Measurements from ENCODE around the gene CDKL5.

Gene CDKL5

GRCh38 chrX:18425199-18426003, at the start of gene CDKL5:
CDKL5 (plus strand) TSS chrX:18425608; CDS start chrX:18507097, 81,489 bp downstream.
- Histone ChIP-seq H3K4me1 (ENCODE audit: insufficient read depth, low read length, poor library complexity, severe bottlenecking) (peaks cover 5% of the 10 kb centered on the region), H3K9me2 (replicated peaks; ENCODE audit: low read depth, low read length) (no peaks in the 10 kb centered on the region), H3K4me3 (ENCODE audit: low read length, poor library complexity, severe bottlenecking) (peak within 1 kb of the TSS; percentile 81), H3K9ac (ENCODE audit: low read depth, low read length, poor library complexity, severe bottlenecking) (peak within 1 kb of the TSS; percentile 70), H3K9me3 (ENCODE audit: insufficient read depth, low read depth, low read length) (no peaks in the 10 kb centered on the region), H4K20me1 (ENCODE audit: insufficient read depth, low read length, poor library complexity, severe bottlenecking) (no peaks in the 10 kb centered on the region), H3K27me3 (ENCODE audit: insufficient read depth, low read length, poor library complexity, severe bottlenecking) (no peaks in the 10 kb centered on the region), H3K36me3 (ENCODE audit: insufficient read depth, low read length) (no peaks in the 10 kb centered on the region), H3F3A (ENCODE audit: low read depth) (no peaks in the 10 kb centered on the region), H3K4me2 (ENCODE audit: low read depth, low read length, poor library complexity, severe bottlenecking) (peak within 1 kb of the TSS; percentile 77), H2AFZ (ENCODE audit: low read length) (peak within 1 kb of the TSS; percentile 92), H3K79me2 (ENCODE audit: insufficient read depth, low read length) (no peaks in the 10 kb centered on the region)
- TF ChIP-seq EZH2phosphoT487 (IDR thresholded peaks at IDR 0.05; ENCODE audit: borderline replicate concordance) = no peak
- TF ChIP-seq CTCF (conservative IDR thresholded peaks at IDR 0.05; ENCODE audit: low read length) = no peak

GRCh38 chrX:18377796-18378195, 47.6 kb upstream of the CDKL5 start:
- no peaks in the 10 kb centered on the region for H4K20me1 ChIP-seq (ENCODE audit: insufficient read depth, low read length, poor library complexity, severe bottlenecking)
- no peak overlapping the region for H3K4me2 ChIP-seq (ENCODE audit: low read depth, low read length, poor library complexity, severe bottlenecking)

GRCh38 chrX:18389966-18390365, 35.4 kb upstream of the CDKL5 start:
- TF ChIP-seq CTCF (conservative IDR thresholded peaks at IDR 0.05; ENCODE audit: low read length) (peak; percentile 24; the same call in 1 of the 2 replicates), EZH2phosphoT487 (IDR thresholded peaks at IDR 0.05; ENCODE audit: borderline replicate concordance) (no peak)
- H3K4me1 ChIP-seq (ENCODE audit: insufficient read depth, low read length, poor library complexity, severe bottlenecking) = no peaks in the 10 kb centered on the region
- H3K9me2 ChIP-seq (replicated peaks; ENCODE audit: low read depth, low read length) = no peaks in the 10 kb centered on the region
- no peaks in the 10 kb centered on the region for H3K36me3 ChIP-seq (ENCODE audit: insufficient read depth, low read length)
- H3K9ac ChIP-seq (ENCODE audit: low read depth, low read length, poor library complexity, severe bottlenecking) = no peak overlapping the region
- H3K27me3 ChIP-seq (ENCODE audit: insufficient read depth, low read length, poor library complexity, severe bottlenecking) = no peaks in the 10 kb centered on the region
- no peaks in the 10 kb centered on the region for H3K9me3 ChIP-seq (ENCODE audit: insufficient read depth, low read depth, low read length)
- H2AFZ ChIP-seq (ENCODE audit: low read length) = no peak overlapping the region
- no peak overlapping the region for H3K4me2 ChIP-seq (ENCODE audit: low read depth, low read length, poor library complexity, severe bottlenecking)
- H3F3A ChIP-seq (ENCODE audit: low read depth) = no peaks in the 10 kb centered on the region
- H4K20me1 ChIP-seq (ENCODE audit: insufficient read depth, low read length, poor library complexity, severe bottlenecking) = no peaks in the 10 kb centered on the region
- H3K79me2 ChIP-seq (ENCODE audit: insufficient read depth, low read length) = no peaks in the 10 kb centered on the region
- H3K4me3 ChIP-seq (ENCODE audit: low read length, poor library complexity, severe bottlenecking) = no peak overlapping the region

More at GRCh38 chrX:18377796-18378195, 47.6 kb upstream of the CDKL5 start:
- Histone ChIP-seq H3K27me3 (ENCODE audit: insufficient read depth, low read length, poor library complexity, severe bottlenecking) (no peaks in the 10 kb centered on the region), H3K4me1 (ENCODE audit: insufficient read depth, low read length, poor library complexity, severe bottlenecking) (no peaks in the 10 kb centered on the region), H3K36me3 (ENCODE audit: insufficient read depth, low read length) (no peaks in the 10 kb centered on the region), H3K9me3 (ENCODE audit: insufficient read depth, low read depth, low read length) (no peaks in the 10 kb centered on the region), H3K4me3 (ENCODE audit: low read length, poor library complexity, severe bottlenecking) (no peak overlapping the region), H3F3A (ENCODE audit: low read depth) (no peaks in the 10 kb centered on the region), H3K79me2 (ENCODE audit: insufficient read depth, low read length) (no peaks in the 10 kb centered on the region), H3K9ac (ENCODE audit: low read depth, low read length, poor library complexity, severe bottlenecking) (no peak overlapping the region), H3K9me2 (replicated peaks; ENCODE audit: low read depth, low read length) (no peaks in the 10 kb centered on the region), H2AFZ (ENCODE audit: low read length) (no peak overlapping the region)
- TF ChIP-seq CTCF (conservative IDR thresholded peaks at IDR 0.05; ENCODE audit: low read length) (peak; percentile 51), EZH2phosphoT487 (IDR thresholded peaks at IDR 0.05; ENCODE audit: borderline replicate concordance) (no peak)
